Activated CD4-positive, alpha-beta T cell treated with anti-CD3 and anti-CD28 coated beads for 36 hours (primary cell): Measurements from ENCODE around the gene COL4A6. TPM values are rescaled to one million over a fixed set of nuclear protein-coding genes. Genes with fewer than 3 reads are reported as not detected.

ENCODE experiments used
- ATAC-seq: fragments of 200-7000 bp; cut with Tn5 transposase; one replicate; pipeline ENCODE4 v1.10.0; 2021; ENCODE audit warnings: mild to moderate bottlenecking, moderate library complexity
- CTCF ChIA-PET: fragments of 350-600 bp; sonication (Branson Sonifier 250); formaldehyde crosslinking; loops from one replicate; lab custom pipeline; 2021; ENCODE audit warnings: antibody characterized with exemption; lab: Charles Lee
- POLR2A ChIA-PET: fragments of 350-600 bp; sonication (Branson Sonifier 250); formaldehyde crosslinking; loops from one replicate; lab custom pipeline; 2021; ENCODE audit warnings: antibody characterized with exemption, inconsistent platforms; lab: Charles Lee
- DNase-seq: peaks from one replicate; pipeline ENCODE4 v3.0.0-alpha.2; 2020
- H3K27ac Mint-ChIP-seq: one replicate; pipeline ENCODE4 v1.8.0; 2021; ENCODE audit warnings: mixed read lengths
- H3K27me3 Mint-ChIP-seq: one replicate; pipeline ENCODE4 v1.8.0; 2021; ENCODE audit warnings: mixed read lengths
- H3K36me3 Mint-ChIP-seq: one replicate; pipeline ENCODE4 v1.8.0; 2021; ENCODE audit warnings: low read depth, mixed read lengths
- H3K4me1 Mint-ChIP-seq: one replicate; pipeline ENCODE4 v1.8.0; 2021; ENCODE audit warnings: mixed read lengths
- H3K4me3 Mint-ChIP-seq: one replicate; pipeline ENCODE4 v1.8.0; 2021; ENCODE audit warnings: mild to moderate bottlenecking, moderate library complexity, mixed read lengths
- H3K9me3 Mint-ChIP-seq: one replicate; pipeline ENCODE4 v1.8.0; 2021; ENCODE audit warnings: low read depth, mixed read lengths
- intact Hi-C, 2 experiments: fragments of 100-400 bp; cut with DNase I in 1 of 2; cut with micrococcal nuclease in 1 of 2; formaldehyde crosslinking; loops; one replicate each; pipeline versions ENCODE4 v1.14.2 to v1.15.1; 2022 to 2024; cut with DNase I, micrococcal nuclease
- total RNA-seq, 2 experiments: library from RNA; stranded (reverse); gene quantifications; one replicate each; pipeline ENCODE4 v1.2.3, GENCODE V29; 2021

Gene COL4A6
- total RNA-seq, 2 experiments from 2014 or later: not detected

DNA sequence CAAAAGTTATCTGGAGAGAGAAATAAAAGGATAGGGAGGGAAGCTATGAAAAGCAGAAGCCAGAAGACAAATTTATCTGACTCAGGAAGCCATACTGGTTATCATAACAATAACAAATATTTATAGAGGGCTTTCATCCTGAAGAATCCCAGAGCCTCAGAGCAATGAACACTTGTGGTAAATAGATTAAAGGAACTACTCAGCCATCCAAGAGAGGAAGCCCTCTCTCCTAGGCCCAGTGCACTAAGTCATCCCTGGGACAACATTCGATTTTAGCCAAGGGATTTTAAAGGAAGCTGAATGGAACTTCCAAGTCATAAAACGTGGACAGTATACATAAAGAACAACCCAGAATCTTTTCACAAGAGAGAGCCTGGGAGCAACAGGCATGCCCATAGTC, 76.9 kb downstream of the COL4A6 start:
- no peaks in the 10 kb centered on the region for H3K4me1 Mint-ChIP-seq
- H3K36me3 Mint-ChIP-seq: no peaks in the 10 kb centered on the region
- ChIA-PET CTCF (no interaction called here), POLR2A (no interaction called here)
- no peak overlapping the region for H3K27ac Mint-ChIP-seq
- peaks cover 2% of the 10 kb centered on the region for H3K27me3 Mint-ChIP-seq
- DNase-seq: no peak
- intact Hi-C loops: no loop called here
- no peak overlapping the region for H3K4me3 Mint-ChIP-seq
- ATAC-seq: no peak
- no peaks in the 10 kb centered on the region for H3K9me3 Mint-ChIP-seq

DNA sequence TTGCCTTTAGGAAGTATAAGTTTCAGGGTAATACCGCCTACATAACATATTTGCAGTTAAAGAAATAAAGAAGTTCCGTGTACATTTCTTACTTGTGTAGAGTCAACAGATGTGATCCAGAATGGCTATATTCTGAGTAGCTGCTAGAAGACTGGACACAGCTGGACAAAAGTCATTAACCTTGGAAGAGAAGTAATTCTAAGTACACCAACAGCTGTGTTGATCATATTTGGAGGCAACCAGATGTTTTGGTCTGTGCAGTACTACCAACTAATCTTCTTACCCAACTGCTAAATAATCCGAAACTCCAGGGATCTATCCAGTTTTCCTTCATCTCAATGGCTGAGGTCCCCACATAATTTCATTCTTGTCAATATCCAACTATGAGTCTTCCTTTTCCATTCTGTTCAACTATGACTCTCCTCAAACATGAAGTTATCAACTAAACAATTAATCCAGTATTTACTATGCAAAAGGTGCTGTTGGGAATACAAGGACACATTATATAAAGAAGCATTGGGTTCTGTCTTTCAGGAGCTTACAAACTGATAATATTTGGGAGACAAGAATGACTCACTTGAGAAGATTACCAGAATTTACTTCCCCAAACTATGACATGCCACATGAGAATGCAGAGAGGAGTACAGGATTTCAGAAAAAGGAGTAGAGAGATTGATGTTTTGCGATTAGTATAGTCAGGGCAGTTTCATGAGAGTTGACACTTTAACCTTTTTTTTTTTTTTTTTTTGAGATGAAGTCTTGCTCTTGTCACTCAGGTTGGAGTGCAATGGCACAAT, 78.2 kb downstream of the COL4A6 start:
- ChIA-PET POLR2A (no interaction called here), CTCF (interaction anchor here (0.7 kb wide), 1 partner anchor 14 kb away, joined by 3 read pairs; no protein-coding TSS in a partner anchor)
- intact Hi-C loops: no loop called here
- DNase-seq: no peak
- no peak overlapping the region for H3K4me3 Mint-ChIP-seq
- H3K36me3 Mint-ChIP-seq: no peaks in the 10 kb centered on the region
- no peaks in the 10 kb centered on the region for H3K4me1 Mint-ChIP-seq
- ATAC-seq: no peak
- no peak overlapping the region for H3K27ac Mint-ChIP-seq
- H3K27me3 Mint-ChIP-seq: no peaks in the 10 kb centered on the region
- H3K9me3 Mint-ChIP-seq: no peaks in the 10 kb centered on the region

DNA sequence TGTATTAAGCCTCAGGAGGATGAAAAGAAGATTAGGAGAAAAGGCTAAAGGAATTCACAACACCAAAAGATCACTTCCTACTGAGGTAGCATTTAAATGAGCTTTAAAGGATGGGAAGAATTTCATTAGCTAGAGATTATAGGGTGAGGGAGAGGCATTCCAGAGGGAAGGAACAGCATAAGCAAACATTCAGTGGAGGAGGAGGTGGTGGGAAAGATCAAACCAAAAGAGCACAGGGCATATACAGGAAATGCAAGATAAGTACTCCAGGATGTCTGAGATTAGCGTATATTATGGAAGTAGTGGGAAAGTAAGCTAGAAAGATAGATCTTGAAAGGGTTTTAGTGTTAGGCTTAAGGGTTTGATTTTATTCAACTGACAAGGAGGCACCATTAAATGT, 84.8 kb downstream of the COL4A6 start:
- Mint-ChIP-seq H3K27ac (no peak overlapping the region), H3K4me1 (no peaks in the 10 kb centered on the region), H3K27me3 (no peaks in the 10 kb centered on the region), H3K9me3 (no peaks in the 10 kb centered on the region), H3K4me3 (no peak overlapping the region), H3K36me3 (no peaks in the 10 kb centered on the region)
- ATAC-seq (no peak), DNase-seq (no peak)
- intact Hi-C loops: no loop called here
- ChIA-PET CTCF (no interaction called here), POLR2A (no interaction called here)

DNA sequence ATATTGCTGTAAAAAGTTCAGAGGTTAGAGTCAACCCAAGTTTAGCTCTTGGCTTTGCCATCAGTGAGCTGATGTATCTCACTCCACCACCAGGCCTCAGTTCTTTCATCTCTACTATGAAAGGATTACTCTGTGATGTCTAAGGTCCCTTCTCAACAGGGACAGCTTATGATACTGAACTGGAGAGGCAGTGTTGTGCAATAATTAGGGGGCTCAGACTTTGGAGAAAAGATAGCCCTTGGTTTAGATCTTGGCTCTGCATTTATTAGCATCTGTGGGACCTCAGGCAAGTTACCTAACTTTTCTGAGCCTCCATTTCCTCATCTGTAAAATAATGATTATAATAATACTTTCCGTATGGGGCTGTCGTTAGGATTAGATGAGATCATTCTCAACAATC, 89.0 kb downstream of the COL4A6 start:
- Mint-ChIP-seq H3K4me3 (no peak overlapping the region), H3K4me1 (no peaks in the 10 kb centered on the region), H3K9me3 (no peaks in the 10 kb centered on the region), H3K27me3 (no peaks in the 10 kb centered on the region), H3K27ac (no peak overlapping the region), H3K36me3 (no peaks in the 10 kb centered on the region)
- ChIA-PET POLR2A (no interaction called here), CTCF (interaction anchor here (0.7 kb wide), 1 partner anchor 172 kb away, joined by 4 read pairs; no protein-coding TSS in a partner anchor)
- ATAC-seq (no peak), DNase-seq (no peak)
- intact Hi-C loops: no loop called here

GRCh38 chrX:108348525-108348924, 89.7 kb downstream of the COL4A6 start:
- DNase-seq: no peak
- POLR2A ChIA-PET: no interaction called here
- no peaks in the 10 kb centered on the region for H3K4me1 Mint-ChIP-seq
- H3K36me3 Mint-ChIP-seq: no peaks in the 10 kb centered on the region
- no peaks in the 10 kb centered on the region for H3K9me3 Mint-ChIP-seq
- CTCF ChIA-PET: interaction anchor here (0.7 kb wide), 1 partner anchor 171 kb away, joined by 4 read pairs; no protein-coding TSS in a partner anchor
- no peak overlapping the region for H3K27ac Mint-ChIP-seq
- H3K4me3 Mint-ChIP-seq: no peak overlapping the region
- no peaks in the 10 kb centered on the region for H3K27me3 Mint-ChIP-seq
- intact Hi-C loops: no loop called here
- no peak for ATAC-seq

DNA sequence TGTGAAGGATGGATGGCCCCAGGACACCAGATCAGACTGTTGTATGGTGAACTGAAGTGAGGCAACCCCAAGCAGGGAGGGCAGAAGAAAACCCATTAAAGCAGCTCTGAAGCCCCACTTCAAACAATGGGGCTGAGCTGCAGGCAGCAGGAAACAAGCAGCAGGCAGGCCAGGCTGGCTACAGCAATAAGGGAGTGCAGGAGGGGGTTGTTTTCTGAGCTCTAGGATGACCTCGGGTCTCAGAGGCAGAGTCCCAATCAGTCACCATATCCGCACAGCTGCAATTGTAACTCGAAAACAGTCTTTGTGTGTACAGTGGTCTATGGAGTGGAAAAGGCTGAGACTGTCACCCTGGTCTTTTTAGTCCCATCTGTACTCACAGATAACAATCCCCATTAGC, 90.4 kb downstream of the COL4A6 start:
- H3K36me3 Mint-ChIP-seq: no peaks in the 10 kb centered on the region
- intact Hi-C loops: no loop called here
- H3K4me3 Mint-ChIP-seq: no peak overlapping the region

GRCh38 chrX:108344216-108344615, 94.0 kb downstream of the COL4A6 start:
- H3K9me3 Mint-ChIP-seq: no peaks in the 10 kb centered on the region
- intact Hi-C loops: no loop called here
- no peak overlapping the region for H3K4me3 Mint-ChIP-seq

More for the DNA sequence above, 90.4 kb downstream of the COL4A6 start:
- ATAC-seq (no peak), DNase-seq (no peak)
- no peaks in the 10 kb centered on the region for H3K4me1 Mint-ChIP-seq
- CTCF ChIA-PET: no interaction called here
- H3K9me3 Mint-ChIP-seq: no peaks in the 10 kb centered on the region
- H3K27ac Mint-ChIP-seq: no peak overlapping the region
- POLR2A ChIA-PET: no interaction called here
- H3K27me3 Mint-ChIP-seq: no peaks in the 10 kb centered on the region

DNA sequence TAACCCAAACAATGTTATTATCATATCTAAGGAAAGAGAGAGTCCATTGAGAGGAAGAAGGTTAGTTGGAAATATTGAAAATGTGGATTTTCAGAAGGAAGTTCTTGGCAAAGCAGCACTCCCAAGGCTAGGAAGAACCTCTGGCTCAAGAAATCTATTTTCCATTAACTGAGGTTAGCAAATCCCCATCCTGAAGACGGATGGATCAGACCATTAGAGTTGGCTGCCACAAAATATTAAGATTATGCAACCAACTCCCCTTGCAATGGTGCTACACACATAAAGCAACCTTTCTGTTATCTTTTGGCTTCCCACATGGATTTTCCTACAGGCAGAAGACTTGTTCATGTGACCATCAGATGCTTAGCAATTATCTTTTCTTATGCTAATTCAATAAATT, 96.3 kb downstream of the COL4A6 start:
- ATAC-seq: no peak
- DNase-seq: no peak
- Mint-ChIP-seq H3K9me3 (no peaks in the 10 kb centered on the region), H3K36me3 (no peaks in the 10 kb centered on the region), H3K27me3 (peaks cover 5% of the 10 kb centered on the region), H3K4me3 (no peak overlapping the region), H3K27ac (no peak overlapping the region), H3K4me1 (no peaks in the 10 kb centered on the region)
- POLR2A ChIA-PET: no interaction called here
- CTCF ChIA-PET: no interaction called here
- intact Hi-C loops: no loop called here

More at GRCh38 chrX:108344216-108344615, 94.0 kb downstream of the COL4A6 start:
- DNase-seq (no peak), ATAC-seq (no peak)
- ChIA-PET POLR2A (no interaction called here), CTCF (no interaction called here)
- H3K27me3 Mint-ChIP-seq: peaks cover 4% of the 10 kb centered on the region
- no peaks in the 10 kb centered on the region for H3K36me3 Mint-ChIP-seq
- H3K4me1 Mint-ChIP-seq: no peaks in the 10 kb centered on the region
- no peak overlapping the region for H3K27ac Mint-ChIP-seq

GRCh38 chrX:108332281-108332680, 105.9 kb downstream of the COL4A6 start:
- DNase-seq (no peak), ATAC-seq (no peak)
- no peaks in the 10 kb centered on the region for H3K36me3 Mint-ChIP-seq
- peaks cover 2% of the 10 kb centered on the region for H3K27me3 Mint-ChIP-seq
- POLR2A ChIA-PET: no interaction called here
- no peak overlapping the region for H3K27ac Mint-ChIP-seq
- no peaks in the 10 kb centered on the region for H3K4me1 Mint-ChIP-seq
- CTCF ChIA-PET: no interaction called here
- H3K4me3 Mint-ChIP-seq: no peak overlapping the region
- intact Hi-C loops: no loop called here
- H3K9me3 Mint-ChIP-seq: no peaks in the 10 kb centered on the region

- ATAC-seq (no peak), DNase-seq (no peak)
- ChIA-PET CTCF (no interaction called here), POLR2A (no interaction called here)
- Mint-ChIP-seq H3K27me3 (peaks cover 2% of the 10 kb centered on the region), H3K4me3 (no peak overlapping the region), H3K36me3 (no peaks in the 10 kb centered on the region), H3K4me1 (no peaks in the 10 kb centered on the region), H3K27ac (no peak overlapping the region), H3K9me3 (no peaks in the 10 kb centered on the region)
- intact Hi-C loops: no loop called here
These were observed 106.9 kb downstream of the COL4A6 start for GRCh38 chrX:108331126-108331909.

DNA sequence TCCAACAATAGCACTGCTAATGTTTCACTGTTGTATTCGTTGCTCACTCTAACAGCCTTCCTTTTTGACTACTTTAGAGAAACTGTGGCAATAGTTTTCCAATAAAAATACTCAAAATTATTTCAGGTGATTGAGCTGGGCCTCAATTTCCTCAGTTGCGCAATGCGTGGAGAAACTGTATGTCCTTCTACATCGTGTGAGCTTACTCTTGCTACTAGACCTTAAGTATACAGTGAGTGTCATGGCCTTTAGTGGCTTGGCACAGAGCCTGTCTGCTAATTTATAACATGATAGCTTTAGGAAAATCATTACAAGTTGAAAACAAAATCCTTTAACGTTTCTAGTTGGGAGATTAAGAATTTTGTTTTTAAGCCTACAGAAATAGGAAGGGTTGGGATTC, 114.5 kb downstream of the COL4A6 start:
- no peak overlapping the region for H3K27ac Mint-ChIP-seq
- ChIA-PET CTCF (no interaction called here), POLR2A (no interaction called here)
- H3K27me3 Mint-ChIP-seq: peaks cover 2% of the 10 kb centered on the region
- DNase-seq (no peak), ATAC-seq (no peak)
- no peak overlapping the region for H3K4me3 Mint-ChIP-seq
- intact Hi-C loops: no loop called here
- no peaks in the 10 kb centered on the region for H3K9me3 Mint-ChIP-seq
- no peaks in the 10 kb centered on the region for H3K4me1 Mint-ChIP-seq
- H3K36me3 Mint-ChIP-seq: no peaks in the 10 kb centered on the region

DNA sequence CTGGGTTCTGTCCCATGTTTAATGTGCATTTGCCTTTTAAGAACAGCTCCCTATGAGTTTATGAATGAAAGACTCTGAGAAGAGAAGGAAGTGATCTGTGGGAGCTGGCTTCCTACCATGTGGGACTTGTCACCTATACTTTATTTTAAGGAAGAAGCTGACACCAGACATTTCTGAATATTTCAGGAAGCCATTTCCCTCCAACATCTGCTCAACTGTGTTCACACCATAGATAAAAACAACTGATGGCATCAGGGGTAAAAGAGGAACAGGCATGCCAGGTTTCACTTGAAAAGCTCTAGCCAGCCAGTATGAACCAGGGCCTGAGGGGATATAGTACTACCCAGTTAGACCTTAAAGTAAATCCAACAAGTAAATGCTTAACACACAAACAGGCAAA, 116.0 kb downstream of the COL4A6 start:
- H3K36me3 Mint-ChIP-seq: no peaks in the 10 kb centered on the region
- no peak for DNase-seq
- CTCF ChIA-PET: no interaction called here
- H3K27ac Mint-ChIP-seq: no peak overlapping the region
- ATAC-seq: no peak
- H3K27me3 Mint-ChIP-seq: no peaks in the 10 kb centered on the region
- H3K9me3 Mint-ChIP-seq: no peaks in the 10 kb centered on the region
- no peak overlapping the region for H3K4me3 Mint-ChIP-seq
- H3K4me1 Mint-ChIP-seq: no peaks in the 10 kb centered on the region
- POLR2A ChIA-PET: no interaction called here
- intact Hi-C loops: no loop called here
